Left ventricle myocardium inferior (tissue), 1 donor: ENCODE measurements around the gene STRIP2. TPM values are rescaled to one million over a fixed set of nuclear protein-coding genes. Genes with fewer than 3 reads are reported as not detected.

Experiments
- DNase-seq: peaks from one replicate; pipeline ENCODE4 v3.0.0-alpha.2; 2020
- H3K27ac ChIP-seq: fragments of 200-600 bp; replicated peaks from 2 replicates; pipeline ENCODE4 v1.8.0; 2021
- H3K27me3 ChIP-seq: fragments of 200-600 bp; 2 replicates; pipeline ENCODE4 v1.8.0; 2021; ENCODE audit warnings: low read depth
- H3K36me3 ChIP-seq: fragments of 200-600 bp; 2 replicates; pipeline ENCODE4 v1.8.0; 2021
- H3K4me1 ChIP-seq: fragments of 200-600 bp; 2 replicates; pipeline ENCODE4 v1.8.0; 2021
- H3K4me3 ChIP-seq: fragments of 200-600 bp; 2 replicates; pipeline ENCODE4 v1.8.0; 2021; ENCODE audit warnings: mild to moderate bottlenecking, moderate library complexity
- H3K9me3 ChIP-seq: fragments of 200-600 bp; replicated peaks from 2 replicates; pipeline ENCODE4 v1.8.0; 2021
- CTCF ChIP-seq: fragments of 200-600 bp; IDR thresholded peaks from 2 replicates; pipeline ENCODE4 v1.8.0; 2021; ENCODE audit warnings: antibody characterized with exemption, mild to moderate bottlenecking, borderline replicate concordance
- intact Hi-C: fragments of 100-400 bp; cut with micrococcal nuclease; formaldehyde crosslinking; loops from one replicate; pipeline ENCODE4 v1.11.0; 2022
- total RNA-seq: library from RNA; stranded (reverse); fragmentation: NEBNext Ultra II Directional; extraction: Animal tissue kit (Norgen Biotek cat#: 25700); gene quantifications from one replicate; pipeline ENCODE4 v1.2.1, GENCODE V29; 2021
- donor health status: DM: no; HTN: yes; CAD: no; lungs with severe emphysema.

The STRIP2 gene
- total RNA-seq, 1 donor from 2014 or later = 17.1 TPM

DNA sequence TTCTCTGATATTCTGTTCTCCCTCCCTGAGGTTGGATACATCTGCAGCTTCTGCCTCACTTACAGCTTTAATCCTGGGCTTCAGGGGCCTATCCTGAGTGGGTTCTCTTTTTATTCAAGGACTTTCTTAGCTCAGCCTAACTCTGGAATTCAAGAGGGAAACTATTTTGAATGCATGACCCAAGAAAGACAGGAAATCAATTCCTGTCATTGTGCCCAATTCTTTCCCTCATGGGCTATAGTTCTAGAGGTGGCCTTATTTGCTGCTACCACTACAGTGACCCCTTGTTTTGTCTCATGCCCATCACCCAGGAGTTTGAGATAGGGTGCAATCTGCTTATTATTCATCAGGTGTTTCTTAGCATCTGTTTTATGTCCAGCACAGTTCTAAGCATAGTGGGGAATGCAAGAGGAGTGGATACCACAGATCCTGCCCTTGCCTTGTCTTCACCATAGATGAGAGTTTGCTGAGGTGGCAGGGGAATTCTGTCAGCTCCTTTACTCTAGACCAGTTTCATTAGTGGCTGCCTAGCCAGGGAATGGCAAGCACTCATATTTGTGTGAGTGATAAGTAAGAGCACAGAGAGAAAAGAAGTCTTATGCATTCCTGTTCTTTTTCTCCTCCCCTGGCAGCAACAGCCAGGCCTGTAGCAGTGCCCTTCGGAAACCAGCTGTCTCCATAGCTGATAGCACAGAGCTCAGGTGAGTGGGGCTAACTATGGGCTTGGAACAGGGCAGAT lies 19.4 kb downstream of the STRIP2 start:
- Histone ChIP-seq H3K4me3 (no peak overlapping the region), H3K36me3 (peaks cover 22% of the 10 kb centered on the region), H3K27ac (peak overlapping the region; percentile 60), H3K4me1 (peaks cover 25% of the 10 kb centered on the region), H3K9me3 (peaks cover 7% of the 10 kb centered on the region), H3K27me3 (no peaks in the 10 kb centered on the region)
- intact Hi-C loops = no loop called here
- no peak for TF ChIP-seq CTCF
- no peak for DNase-seq

DNA sequence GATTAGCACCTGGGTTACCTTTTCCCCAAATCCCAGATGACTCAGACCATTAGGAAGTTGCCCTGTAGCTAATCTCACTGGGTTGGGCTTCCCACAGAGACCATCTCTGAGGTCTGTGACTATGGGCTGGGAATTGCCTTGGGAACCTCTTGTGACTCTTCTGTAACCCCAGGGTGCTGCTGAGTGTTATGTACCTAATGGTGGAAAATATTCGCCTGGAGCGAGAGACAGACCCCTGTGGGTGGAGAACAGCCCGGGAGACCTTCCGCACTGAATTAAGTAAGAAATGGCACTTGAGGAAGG lies 20.0 kb downstream of the STRIP2 start:
- no peak for TF ChIP-seq CTCF
- peaks cover 25% of the 10 kb centered on the region for H3K4me1 ChIP-seq
- intact Hi-C loops = no loop called here
- H3K27ac ChIP-seq = peak overlapping the region; percentile 60
- no peak for DNase-seq
- peaks cover 2% of the 10 kb centered on the region for H3K9me3 ChIP-seq
- H3K36me3 ChIP-seq = peaks cover 25% of the 10 kb centered on the region
- H3K27me3 ChIP-seq = no peaks in the 10 kb centered on the region
- H3K4me3 ChIP-seq = no peak overlapping the region

DNA sequence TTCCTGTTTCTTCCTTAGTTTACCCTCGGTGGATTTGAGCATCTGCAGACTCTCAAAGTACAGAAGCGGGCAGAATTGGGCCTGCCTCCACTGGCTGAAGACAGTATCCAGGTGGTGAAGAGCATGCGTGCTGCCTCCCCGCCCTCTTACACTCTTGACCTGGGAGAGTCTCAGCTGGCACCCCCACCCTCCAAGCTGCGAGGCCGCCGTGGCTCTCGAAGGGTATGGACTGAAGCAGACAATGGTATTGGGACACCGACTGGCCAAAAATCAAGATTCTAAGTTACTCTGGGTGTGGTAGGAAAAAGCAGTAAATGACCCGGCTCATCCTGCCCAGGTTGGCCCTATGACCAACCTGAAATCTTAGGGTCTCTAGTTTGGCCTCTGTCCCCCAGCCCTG lies 22.2 kb downstream of the STRIP2 start:
- intact Hi-C loops = no loop called here
- Histone ChIP-seq H3K36me3 (peaks cover 39% of the 10 kb centered on the region), H3K27me3 (no peaks in the 10 kb centered on the region), H3K4me3 (no peak overlapping the region), H3K9me3 (no peaks in the 10 kb centered on the region), H3K27ac (no peak overlapping the region), H3K4me1 (peaks cover 25% of the 10 kb centered on the region)
- DNase-seq = no peak
- TF ChIP-seq CTCF = no peak

DNA sequence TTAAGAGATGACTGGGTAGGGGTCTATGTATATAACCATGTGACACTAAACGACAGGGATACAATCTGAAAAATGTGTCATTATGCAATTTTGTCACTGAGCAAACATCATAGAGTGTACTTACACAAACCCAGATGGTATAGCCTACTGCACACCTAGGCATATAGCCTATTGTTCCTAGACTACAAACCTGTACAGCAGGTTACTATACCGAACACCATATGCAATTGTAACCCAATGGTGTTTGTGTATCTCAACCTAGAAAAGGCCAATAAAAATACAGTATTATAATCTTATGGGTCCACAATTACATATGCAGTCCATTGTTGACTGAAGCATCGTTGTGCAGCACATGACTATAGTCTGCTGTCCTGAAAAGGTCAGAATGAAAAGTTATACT lies 22.9 kb downstream of the STRIP2 start:
- H3K36me3 ChIP-seq = peaks cover 46% of the 10 kb centered on the region
- TF ChIP-seq CTCF = no peak
- intact Hi-C loops = no loop called here
- H3K9me3 ChIP-seq = no peaks in the 10 kb centered on the region
- peaks cover 25% of the 10 kb centered on the region for H3K4me1 ChIP-seq
- H3K27me3 ChIP-seq = no peaks in the 10 kb centered on the region
- H3K4me3 ChIP-seq = no peak overlapping the region
- H3K27ac ChIP-seq = no peak overlapping the region
- no peak for DNase-seq

DNA sequence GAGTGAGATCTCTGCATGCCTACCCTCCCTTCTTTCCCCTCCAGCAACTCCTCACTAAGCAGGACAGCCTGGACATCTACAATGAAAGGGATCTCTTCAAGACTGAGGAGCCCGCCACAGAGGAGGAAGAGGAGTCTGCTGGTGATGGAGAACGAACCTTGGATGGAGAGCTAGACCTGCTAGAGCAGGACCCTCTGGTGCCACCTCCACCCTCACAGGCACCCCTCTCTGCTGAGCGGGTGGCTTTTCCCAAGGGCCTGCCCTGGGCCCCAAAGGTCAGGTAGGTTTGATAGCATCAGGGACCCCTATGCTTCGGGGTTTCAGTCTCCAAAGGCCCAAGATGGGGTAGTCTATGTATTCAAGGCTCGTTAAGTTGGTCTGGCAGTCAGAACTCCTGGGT lies 23.9 kb downstream of the STRIP2 start:
- no peak for TF ChIP-seq CTCF
- H3K36me3 ChIP-seq = peaks cover 46% of the 10 kb centered on the region
- intact Hi-C loops = no loop called here

More for the DNA sequence above, 23.9 kb downstream of the STRIP2 start:
- Histone ChIP-seq H3K4me1 (peaks cover 20% of the 10 kb centered on the region), H3K4me3 (no peak overlapping the region), H3K27ac (no peak overlapping the region), H3K27me3 (no peaks in the 10 kb centered on the region), H3K9me3 (no peaks in the 10 kb centered on the region)
- DNase-seq = no peak
